ENCODE measurements around the gene IL1RAPL2. TPM values are rescaled to one million over a fixed set of nuclear protein-coding genes. Genes with fewer than 3 reads are reported as not detected.
"Not testable (repeated sequence)": the region's sequence is repeated elsewhere in the genome, so short reads cannot be mapped to it uniquely, and the experiment has no call there.

The IL1RAPL2 gene
- total and polyA plus RNA-seq, 2 of the 8 experiments (the other 6 are each of a cell fraction or from before 2014, with no cell fraction given), result 0.20 to 1.3 TPM

- not testable (repeated sequence) for H2BK15ac ChIP-seq (ENCODE audit: low read length); H2BK5ac ChIP-seq (ENCODE audit: low read depth, low read length); H3K9me3 ChIP-seq (ENCODE audit: insufficient read depth in 2 of 2, low read depth in 1 of 2, low read length in 1 of 2); H4K91ac ChIP-seq (replicated peaks; ENCODE audit: insufficient read length, low read length); H3K79me2 ChIP-seq (ENCODE audit: control insufficient read depth in 1 of 2, insufficient read depth in 2 of 2, low read length in 2 of 2); H3K27ac ChIP-seq (ENCODE audit: low read depth, low read length); H3K14ac ChIP-seq (ENCODE audit: insufficient read length); H2AFZ ChIP-seq (ENCODE audit: low read length); H3K23me2 ChIP-seq (ENCODE audit: low read depth, low read length); H4K20me1 ChIP-seq (replicated peaks in 1 of 2; ENCODE audit: control insufficient read depth in 1 of 2, insufficient read depth in 2 of 2, low read length in 2 of 2); H3K18ac ChIP-seq (ENCODE audit: extremely low read depth, low read length); H3K79me1 ChIP-seq (ENCODE audit: low read depth, low read length); H3K4ac ChIP-seq (replicated peaks; ENCODE audit: insufficient read length, low read depth, low read length); FAIRE-seq; H2BK12ac ChIP-seq (ENCODE audit: low read depth, low read length); H2BK20ac ChIP-seq (ENCODE audit: low read length); H3K23ac ChIP-seq (ENCODE audit: insufficient read length); H2BK120ac ChIP-seq (replicated peaks; ENCODE audit: low read depth, low read length); H2AK5ac ChIP-seq (ENCODE audit: low read depth, low read length); H3K4me1 ChIP-seq (replicated peaks in 1 of 4; ENCODE audit: control insufficient read depth in 3 of 4, insufficient read depth in 4 of 4, low read length in 3 of 4); H3K56ac ChIP-seq (replicated peaks; ENCODE audit: insufficient read length, low read depth, low read length); H3K27me3 ChIP-seq (replicated peaks in 1 of 4; ENCODE audit: control insufficient read depth in 3 of 4, extremely low read depth in 1 of 4, insufficient read depth in 3 of 4, low read length in 3 of 4); H3K36me3 ChIP-seq (ENCODE audit: control insufficient read depth in 2 of 4, insufficient read depth in 4 of 4, low read length in 3 of 4); H4K5ac ChIP-seq (ENCODE audit: insufficient read length, low read depth, low read length)
- TF ChIP-seq TAF1 (IDR thresholded peaks at IDR 0.05; ENCODE audit: low read depth, low read length), result 0 out of 2 replicates have a peak, but pooled peaks have one; percentile 49
- TF ChIP-seq POLR2A (IDR thresholded peaks at IDR 0.05; ENCODE audit: control extremely low read depth in 1 of 2, low read depth in 2 of 2, low read length in 2 of 2), result 0 out of 3 replicates have a peak, but pooled peaks of 1 of the 2 experiments have one; percentile 20
- H4K8ac ChIP-seq (ENCODE audit: extremely low read depth, insufficient read depth, low read length), result peak overlapping the region; percentile 25; the same call in 1 of the 2 replicates
- peak in 1 of 2 experiments; percentile 49 for DNase-seq (ENCODE audit: low read depth in 1 of 2, low spot score in 2 of 2)
- peak overlapping the region in 3 of 4 experiments; percentile 58 to 82 (median 71); a peak in 5 of 7 replicates for H3K9ac ChIP-seq (replicated peaks in 1 of 4; ENCODE audit: extremely low read depth in 1 of 4, low read depth in 3 of 4, low read length in 3 of 4)
- ChIA-PET POLR2A (ENCODE audit: partially characterized antibody) (interaction anchor here (1.0 kb wide), 1 partner anchor 9 kb away, joined by 3 read pairs; no protein-coding TSS in a partner anchor), CTCF (ENCODE audit: partially characterized antibody) (interaction anchor here (0.6 to 2.0 kb wide), 4 partner anchors 12 to 354 kb away, joined by 3 to 10 read pairs (median 3); no protein-coding TSS in a partner anchor)
- peak overlapping the region; percentile 63 to 69 for H3K4me2 ChIP-seq (ENCODE audit: insufficient read depth in 1 of 2, low read depth in 2 of 2, low read length in 2 of 2)
- H3K4me3 ChIP-seq (ENCODE audit: extremely low read depth in 1 of 4, insufficient read depth in 2 of 4, low read depth in 3 of 4, low read length in 4 of 4), result peak overlapping the region; percentile 49 to 63 (median 56)
- 3% methylated on average over 5 of the region's 10 CpGs; no CpG with 5 or more reads in 1 of the 2 experiments for WGBS, 2 experiments (ENCODE audit: extremely low coverage in 1 of 2, insufficient coverage in 1 of 2, insufficient read length in 1 of 2, insufficient replicate concordance in 2 of 2, low coverage in 1 of 2, low lambda C conversion rate in 2 of 2, missing lambda C conversion rate in 1 of 2)
Observed at GRCh38 chrX:104909694-104910093, 343.7 kb downstream of the IL1RAPL2 start.

Data from H1 (cell line).